ENCODE measurements around the gene SPATA3. TPM values are rescaled to one million over a fixed set of nuclear protein-coding genes. Genes with fewer than 3 reads are reported as not detected.
"Not testable (repeated sequence)": the region's sequence is repeated elsewhere in the genome, so short reads cannot be mapped to it uniquely, and the experiment has no call there.

Gene SPATA3
- polyA plus RNA-seq, 3 donors, result not detected

- no peak for DNase-seq (ENCODE audit: low read depth in 3 of 3, low spot score in 2 of 3)
Observed at GRCh38 chr2:230990131-230990898, 5.6 kb upstream of the SPATA3 start.

- DNase-seq (ENCODE audit: low read depth in 3 of 3, low spot score in 2 of 3), result no peak
Observed at GRCh38 chr2:230990899-230991150, 5.1 kb upstream of the SPATA3 start.

- DNase-seq (ENCODE audit: low read depth in 3 of 3, low spot score in 2 of 3), result no peak
Observed at GRCh38 chr2:230991598-230991997, 4.3 kb upstream of the SPATA3 start.

- DNase-seq (ENCODE audit: low read depth in 3 of 3, low spot score in 2 of 3), result no peak
Observed at GRCh38 chr2:230996661-230997060, 740 bp downstream of the SPATA3 start.

- DNase-seq (ENCODE audit: low read depth in 3 of 3, low spot score in 2 of 3), result no peak
Observed at GRCh38 chr2:230998882-230999281, 3.0 kb downstream of the SPATA3 start.

GRCh38 chr2:230999477-230999876 lies 3.6 kb downstream of the SPATA3 start:
- DNase-seq (ENCODE audit: low read depth in 3 of 3, low spot score in 2 of 3), result no peak

GRCh38 chr2:231000211-231000904 lies 4.4 kb downstream of the SPATA3 start:
- DNase-seq (ENCODE audit: low read depth in 3 of 3, low spot score in 2 of 3), result no peak

- DNase-seq (ENCODE audit: low read depth in 3 of 3, low spot score in 2 of 3), result no peak
Observed at GRCh38 chr2:231001036-231001435, 5.1 kb downstream of the SPATA3 start.

GRCh38 chr2:231001921-231002320 lies 6.0 kb downstream of the SPATA3 start:
- no peak for DNase-seq (ENCODE audit: low read depth in 3 of 3, low spot score in 2 of 3)

- DNase-seq (ENCODE audit: low read depth in 3 of 3, low spot score in 2 of 3), result no peak
Observed at GRCh38 chr2:231002641-231003040, 6.7 kb downstream of the SPATA3 start.

- no peak for DNase-seq (ENCODE audit: low read depth in 3 of 3, low spot score in 2 of 3)
Observed at GRCh38 chr2:231003186-231003585, 7.3 kb downstream of the SPATA3 start.

GRCh38 chr2:231004930-231005329 lies 9.0 kb downstream of the SPATA3 start:
- DNase-seq (ENCODE audit: low read depth in 3 of 3, low spot score in 2 of 3), result not testable (repeated sequence)

- DNase-seq (ENCODE audit: low read depth in 3 of 3, low spot score in 2 of 3), result no peak
Observed at GRCh38 chr2:231007286-231008098, 11.6 kb downstream of the SPATA3 start.

- DNase-seq (ENCODE audit: low read depth in 3 of 3, low spot score in 2 of 3), result no peak
Observed at GRCh38 chr2:231008131-231008530, 12.2 kb downstream of the SPATA3 start.

GRCh38 chr2:231009236-231009919 lies 13.5 kb downstream of the SPATA3 start:
- DNase-seq (ENCODE audit: low read depth in 3 of 3, low spot score in 2 of 3), result no peak

GRCh38 chr2:231010201-231010730 lies 14.3 kb downstream of the SPATA3 start:
- DNase-seq (ENCODE audit: low read depth in 3 of 3, low spot score in 2 of 3), result no peak

GRCh38 chr2:231011526-231011925 lies 15.6 kb downstream of the SPATA3 start:
- no peak for DNase-seq (ENCODE audit: low read depth in 3 of 3, low spot score in 2 of 3)

- DNase-seq (ENCODE audit: low read depth in 3 of 3, low spot score in 2 of 3), result no peak
Observed at GRCh38 chr2:231012463-231012862, 16.5 kb downstream of the SPATA3 start.

GRCh38 chr2:231013820-231014219 lies 17.9 kb downstream of the SPATA3 start:
- DNase-seq (ENCODE audit: low read depth in 3 of 3, low spot score in 2 of 3), result no peak

GRCh38 chr2:231015478-231015877 lies 19.6 kb downstream of the SPATA3 start:
- no peak for DNase-seq (ENCODE audit: low read depth in 3 of 3, low spot score in 2 of 3)

- no peak for DNase-seq (ENCODE audit: low read depth in 3 of 3, low spot score in 2 of 3)
Observed at GRCh38 chr2:231015926-231016325, 20.0 kb downstream of the SPATA3 start.

Measured in right renal cortex interstitium (tissue), 3 donors.